ENCODE data around the gene KIAA1671. TPM values are rescaled to one million over a fixed set of nuclear protein-coding genes. Genes with fewer than 3 reads are reported as not detected.

KIAA1671 gene
- total and polyA plus RNA-seq, 2 of the 4 experiments (the other 2 are of a cell fraction), result 0.02 TPM; not detected in 1

DNA sequence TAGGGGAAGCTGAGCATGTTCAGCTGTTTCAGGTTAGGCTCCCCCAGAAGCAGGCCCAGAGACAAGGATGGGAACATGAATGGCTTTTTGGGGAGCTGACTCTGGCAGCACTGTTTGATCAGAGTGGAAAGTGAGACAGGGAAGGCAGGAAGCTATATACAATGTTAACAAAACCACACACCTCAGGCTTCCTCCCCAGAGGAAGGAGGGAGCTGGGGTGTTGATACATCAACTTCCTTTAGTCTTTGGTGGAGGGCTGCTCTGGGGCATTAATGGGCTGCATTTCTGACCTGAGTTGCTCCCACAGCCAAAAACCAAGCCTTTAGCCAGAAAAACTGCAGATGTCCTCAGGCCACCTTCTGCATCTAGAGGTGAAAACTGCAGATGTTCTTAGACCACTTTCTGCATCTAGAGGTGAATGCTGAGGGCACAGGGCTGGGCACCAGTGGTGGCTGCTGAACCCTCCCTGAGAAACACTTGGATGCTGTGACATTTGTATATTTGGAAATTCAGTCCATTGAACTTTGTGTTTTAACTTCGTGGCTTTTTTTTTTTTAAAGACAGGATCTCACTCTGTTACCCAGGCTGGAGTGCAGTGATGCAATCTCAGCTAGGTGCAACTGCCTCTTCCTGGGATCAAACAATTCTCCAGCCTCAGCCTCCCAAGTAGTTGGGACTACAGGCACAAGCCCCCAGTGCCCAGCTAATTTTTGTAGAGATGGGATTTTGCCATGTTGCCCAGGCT, 49.9 kb downstream of the KIAA1671 start:
- CTCF ChIA-PET, result no interaction called here
- no TSS peak for BruUV-seq (replicated peaks)
- H4K20me1 ChIP-seq (ENCODE audit: insufficient read depth, low read length), result no peaks in the 10 kb centered on the region
- dilution Hi-C loops (cut with HindIII; ENCODE audit: low sequenced_read_pairs, unreplicated experiment) (no loop called here), in situ Hi-C loops (cut with MboI; ENCODE audit: low sequenced_read_pairs) (no loop called here), intact Hi-C loops (cut with micrococcal nuclease) (no loop called here)
- no peak overlapping the region for H2AFZ ChIP-seq (replicated peaks; ENCODE audit: low read length, poor library complexity)
- POLR2A ChIA-PET (ENCODE audit: unreplicated experiment), result no interaction called here
- no CpG with 5 or more reads among the region's 1 CpG for WGBS, 2 experiments (ENCODE audit: extremely low coverage in 2 of 2, insufficient read length in 1 of 2)
- H3K36me3 ChIP-seq (ENCODE audit: control insufficient read depth, insufficient read depth, low read length), result no peaks in the 10 kb centered on the region
- H3K4me2 ChIP-seq (ENCODE audit: low read depth, low read length), result no peak overlapping the region
- ATAC-seq (ENCODE audit: low read depth) (no peak), DNase-seq (no peak)
- H4K91ac ChIP-seq (ENCODE audit: insufficient read depth, low read depth, low read length), result no peak overlapping the region
- H3K14ac ChIP-seq (replicated peaks; ENCODE audit: low read depth, low read length), result no peak overlapping the region
- H3K27me3 ChIP-seq (ENCODE audit: control insufficient read depth, insufficient read depth, low read length), result no peaks in the 10 kb centered on the region
- no peak overlapping the region for H2BK120ac ChIP-seq (ENCODE audit: low read depth, low read length)
- H3K9me3 ChIP-seq (ENCODE audit: control insufficient read depth, insufficient read depth, low read length), result no peaks in the 10 kb centered on the region
- H3K18ac ChIP-seq (ENCODE audit: low read depth, low read length), result no peak overlapping the region
- H3K4me1 ChIP-seq (ENCODE audit: control insufficient read depth, insufficient read depth, low read length), result no peaks in the 10 kb centered on the region
- H2AK5ac ChIP-seq (ENCODE audit: low read depth, low read length), result no peak overlapping the region
- H2BK15ac ChIP-seq (ENCODE audit: low read depth, low read length), result no peak overlapping the region
- H3K23ac ChIP-seq (ENCODE audit: low read depth, low read length), result no peak overlapping the region
- no peak overlapping the region for H2BK5ac ChIP-seq (ENCODE audit: low read depth, low read length, poor library complexity, severe bottlenecking)
- no peak overlapping the region for H3K9ac ChIP-seq (ENCODE audit: low read depth, low read length)
- H3K4me3 ChIP-seq (ENCODE audit: insufficient read depth, low read depth, low read length), result no peak overlapping the region
- no peak overlapping the region for H3K27ac ChIP-seq (ENCODE audit: insufficient read depth, low read length)
- no peak overlapping the region for H4K8ac ChIP-seq (ENCODE audit: low read depth in 2 of 2, low read length in 2 of 2)
- H3K4ac ChIP-seq (ENCODE audit: low read depth, low read length), result no peak overlapping the region
- no peaks in the 10 kb centered on the region for H3K9me1 ChIP-seq (ENCODE audit: insufficient read depth, low read length)
- H3K56ac ChIP-seq (ENCODE audit: extremely low read depth, insufficient read depth, low read length), result no peak overlapping the region
- H3K79me1 ChIP-seq (ENCODE audit: low read depth in 1 of 2, low read length in 2 of 2), result no peaks in the 10 kb centered on the region
- no peak overlapping the region for H4K5ac ChIP-seq (ENCODE audit: low read depth, low read length)
- TF ChIP-seq RCOR1 (IDR thresholded peaks at IDR 0.05; ENCODE audit: insufficient replicate concordance, low read length) (no peak), RAD21 (IDR thresholded peaks at IDR 0.05; ENCODE audit: low read length) (no peak), MAFK (IDR thresholded peaks at IDR 0.05; ENCODE audit: low read depth, low read length) (no peak), CEBPB (IDR thresholded peaks at IDR 0.05; ENCODE audit: low read depth, low read length) (no peak), FOS (IDR thresholded peaks at IDR 0.05; ENCODE audit: low read depth, low read length) (no peak), MXI1 (IDR thresholded peaks at IDR 0.05; ENCODE audit: borderline replicate concordance, low read depth, low read length) (no peak), POLR2A (IDR thresholded peaks at IDR 0.05; ENCODE audit: low read depth, low read length) (no peak), MAZ (IDR thresholded peaks at IDR 0.05; ENCODE audit: borderline replicate concordance, low read depth, low read length) (no peak)
- no peak overlapping the region for H2AK9ac ChIP-seq (replicated peaks; ENCODE audit: low read depth, low read length, poor library complexity)
- no peak overlapping the region for H2BK20ac ChIP-seq (ENCODE audit: low read depth, low read length)
